ENCODE measurements around the gene SNHG17.
"Not testable (repeated sequence)": the region's sequence is repeated elsewhere in the genome, so short reads cannot be mapped to it uniquely, and the experiment has no call there.

Gene SNHG17

GRCh38 chr20:38446441-38447209 is 11.5 kb upstream of the SNHG17 start:
- no peaks in the 10 kb centered on the region for H3K27me3 ChIP-seq (ENCODE audit: control insufficient read depth in 1 of 2, insufficient read depth in 2 of 2, low read length in 2 of 2)
- H3K4me3 ChIP-seq (ENCODE audit: low read depth in 1 of 2, low read length in 2 of 2), result peak overlapping the region; percentile 81 to 89
- no peaks in the 10 kb centered on the region for H3K9me3 ChIP-seq (ENCODE audit: low read length)
- H3K36me3 ChIP-seq (ENCODE audit: insufficient read depth, low read length), result peaks cover 23% of the 10 kb centered on the region
- peak overlapping the region; percentile 93 for H3K9ac ChIP-seq (ENCODE audit: low read length)
- H3K27ac ChIP-seq (ENCODE audit: low read depth, low read length), result peak overlapping the region; percentile 71
- peaks cover 12% of the 10 kb centered on the region for H3K4me1 ChIP-seq (ENCODE audit: insufficient read depth, low read length)

- no peak overlapping the region for H3K9ac ChIP-seq (ENCODE audit: low read length)
- H3K27ac ChIP-seq (ENCODE audit: low read depth, low read length), result no peak overlapping the region
- H3K9me3 ChIP-seq (ENCODE audit: low read length), result no peaks in the 10 kb centered on the region
These were observed 10.8 kb upstream of the SNHG17 start for GRCh38 chr20:38445901-38446425.

GRCh38 chr20:38445381-38445796 is 10.3 kb upstream of the SNHG17 start:
- Histone ChIP-seq H3K9ac (ENCODE audit: low read length) (no peak overlapping the region), H3K27ac (ENCODE audit: low read depth, low read length) (no peak overlapping the region), H3K9me3 (ENCODE audit: low read length) (no peaks in the 10 kb centered on the region), H3K4me3 (ENCODE audit: low read depth in 1 of 2, low read length in 2 of 2) (no peak overlapping the region), H3K4me1 (ENCODE audit: insufficient read depth, low read length) (peaks cover 12% of the 10 kb centered on the region), H3K27me3 (ENCODE audit: control insufficient read depth in 1 of 2, insufficient read depth in 2 of 2, low read length in 2 of 2) (no peaks in the 10 kb centered on the region), H3K36me3 (ENCODE audit: insufficient read depth, low read length) (peaks cover 20% of the 10 kb centered on the region)

More at GRCh38 chr20:38445901-38446425, 10.8 kb upstream of the SNHG17 start:
- Histone ChIP-seq H3K27me3 (ENCODE audit: control insufficient read depth in 1 of 2, insufficient read depth in 2 of 2, low read length in 2 of 2) (no peaks in the 10 kb centered on the region), H3K36me3 (ENCODE audit: insufficient read depth, low read length) (peaks cover 23% of the 10 kb centered on the region), H3K4me1 (ENCODE audit: insufficient read depth, low read length) (peaks cover 12% of the 10 kb centered on the region), H3K4me3 (ENCODE audit: low read depth in 1 of 2, low read length in 2 of 2) (peak overlapping the region in 1 of 2 donors; percentile 81)

- no peak overlapping the region for H3K27ac ChIP-seq (ENCODE audit: low read depth, low read length)
- no peak overlapping the region for H3K4me3 ChIP-seq (ENCODE audit: low read depth in 1 of 2, low read length in 2 of 2)
- H3K4me1 ChIP-seq (ENCODE audit: insufficient read depth, low read length), result peaks cover 4% of the 10 kb centered on the region
- no peaks in the 10 kb centered on the region for H3K9me3 ChIP-seq (ENCODE audit: low read length)
- no peaks in the 10 kb centered on the region for H3K36me3 ChIP-seq (ENCODE audit: insufficient read depth, low read length)
- H3K27me3 ChIP-seq (ENCODE audit: control insufficient read depth in 1 of 2, insufficient read depth in 2 of 2, low read length in 2 of 2), result no peaks in the 10 kb centered on the region
- H3K9ac ChIP-seq (ENCODE audit: low read length), result no peak overlapping the region
These were observed 6.8 kb upstream of the SNHG17 start for GRCh38 chr20:38441916-38442315.

- not testable (repeated sequence) for H3K4me1 ChIP-seq (ENCODE audit: insufficient read depth, low read length)
These were observed 6.0 kb upstream of the SNHG17 start for GRCh38 chr20:38441110-38441509.

GRCh38 chr20:38437796-38438195 is 2.7 kb upstream of the SNHG17 start:
- no peak overlapping the region for H3K27ac ChIP-seq (ENCODE audit: low read depth, low read length)
- no peaks in the 10 kb centered on the region for H3K27me3 ChIP-seq (ENCODE audit: control insufficient read depth in 1 of 2, insufficient read depth in 2 of 2, low read length in 2 of 2)
- peaks cover 10% of the 10 kb centered on the region for H3K4me1 ChIP-seq (ENCODE audit: insufficient read depth, low read length)
- H3K4me3 ChIP-seq (ENCODE audit: low read depth in 1 of 2, low read length in 2 of 2), result no peak overlapping the region
- no peaks in the 10 kb centered on the region for H3K9me3 ChIP-seq (ENCODE audit: low read length)
- no peak overlapping the region for H3K9ac ChIP-seq (ENCODE audit: low read length)
- peaks cover 18% of the 10 kb centered on the region for H3K36me3 ChIP-seq (ENCODE audit: insufficient read depth, low read length)

More at GRCh38 chr20:38441110-38441509, 6.0 kb upstream of the SNHG17 start:
- not testable (repeated sequence) for H3K4me3 ChIP-seq (ENCODE audit: low read depth in 1 of 2, low read length in 2 of 2); H3K36me3 ChIP-seq (ENCODE audit: insufficient read depth, low read length); H3K9me3 ChIP-seq (ENCODE audit: low read length); H3K27me3 ChIP-seq (ENCODE audit: control insufficient read depth in 1 of 2, insufficient read depth in 2 of 2, low read length in 2 of 2); H3K9ac ChIP-seq (ENCODE audit: low read length); H3K27ac ChIP-seq (ENCODE audit: low read depth, low read length)

GRCh38 chr20:38435555-38435939 is 419 bp upstream of the SNHG17 start:
- Histone ChIP-seq H3K27me3 (ENCODE audit: control insufficient read depth in 1 of 2, insufficient read depth in 2 of 2, low read length in 2 of 2) (no peaks in the 10 kb centered on the region), H3K4me1 (ENCODE audit: insufficient read depth, low read length) (peaks cover 10% of the 10 kb centered on the region), H3K27ac (ENCODE audit: low read depth, low read length) (no peak overlapping the region), H3K36me3 (ENCODE audit: insufficient read depth, low read length) (peaks cover 38% of the 10 kb centered on the region), H3K4me3 (ENCODE audit: low read depth in 1 of 2, low read length in 2 of 2) (peak overlapping the region in 1 of 2 donors; percentile 52), H3K9ac (ENCODE audit: low read length) (no peak overlapping the region), H3K9me3 (ENCODE audit: low read length) (no peaks in the 10 kb centered on the region)

- Histone ChIP-seq H3K4me1 (ENCODE audit: insufficient read depth, low read length) (peaks cover 10% of the 10 kb centered on the region), H3K27ac (ENCODE audit: low read depth, low read length) (peak overlapping the region; percentile 71), H3K9ac (ENCODE audit: low read length) (peak overlapping the region; percentile 67), H3K9me3 (ENCODE audit: low read length) (no peaks in the 10 kb centered on the region), H3K27me3 (ENCODE audit: control insufficient read depth in 1 of 2, insufficient read depth in 2 of 2, low read length in 2 of 2) (no peaks in the 10 kb centered on the region), H3K4me3 (ENCODE audit: low read depth in 1 of 2, low read length in 2 of 2) (peak overlapping the region; percentile 52 to 80), H3K36me3 (ENCODE audit: insufficient read depth, low read length) (peaks cover 44% of the 10 kb centered on the region)
These were observed 807 bp downstream of the SNHG17 start for GRCh38 chr20:38434301-38434741.

- Histone ChIP-seq H3K9ac (ENCODE audit: low read length) (no peak overlapping the region), H3K27me3 (ENCODE audit: control insufficient read depth in 1 of 2, insufficient read depth in 2 of 2, low read length in 2 of 2) (no peaks in the 10 kb centered on the region), H3K27ac (ENCODE audit: low read depth, low read length) (no peak overlapping the region), H3K9me3 (ENCODE audit: low read length) (no peaks in the 10 kb centered on the region), H3K36me3 (ENCODE audit: insufficient read depth, low read length) (peaks cover 53% of the 10 kb centered on the region), H3K4me1 (ENCODE audit: insufficient read depth, low read length) (peaks cover 10% of the 10 kb centered on the region), H3K4me3 (ENCODE audit: low read depth in 1 of 2, low read length in 2 of 2) (no peak overlapping the region)
These were observed 1.7 kb downstream of the SNHG17 start for GRCh38 chr20:38433304-38433972.

GRCh38 chr20:38432870-38433269 is 2.3 kb downstream of the SNHG17 start:
- not testable (repeated sequence) for H3K27me3 ChIP-seq (ENCODE audit: control insufficient read depth in 1 of 2, insufficient read depth in 2 of 2, low read length in 2 of 2); H3K9ac ChIP-seq (ENCODE audit: low read length); H3K4me1 ChIP-seq (ENCODE audit: insufficient read depth, low read length); H3K27ac ChIP-seq (ENCODE audit: low read depth, low read length); H3K4me3 ChIP-seq (ENCODE audit: low read depth in 1 of 2, low read length in 2 of 2); H3K9me3 ChIP-seq (ENCODE audit: low read length)
- H3K36me3 ChIP-seq (ENCODE audit: insufficient read depth, low read length), result peaks cover 59% of the 10 kb centered on the region

- H3K9ac ChIP-seq (ENCODE audit: low read length), result no peak overlapping the region
- H3K4me1 ChIP-seq (ENCODE audit: insufficient read depth, low read length), result peaks cover 10% of the 10 kb centered on the region
- no peaks in the 10 kb centered on the region for H3K27me3 ChIP-seq (ENCODE audit: control insufficient read depth in 1 of 2, insufficient read depth in 2 of 2, low read length in 2 of 2)
- no peak overlapping the region for H3K27ac ChIP-seq (ENCODE audit: low read depth, low read length)
- peaks cover 64% of the 10 kb centered on the region for H3K36me3 ChIP-seq (ENCODE audit: insufficient read depth, low read length)
- H3K4me3 ChIP-seq (ENCODE audit: low read depth in 1 of 2, low read length in 2 of 2), result no peak overlapping the region
- no peaks in the 10 kb centered on the region for H3K9me3 ChIP-seq (ENCODE audit: low read length)
These were observed 2.8 kb downstream of the SNHG17 start for GRCh38 chr20:38432292-38432691.

Data from muscle layer of colon (tissue), 2 donors.